CD4-positive, alpha-beta T cell (primary cell): Measurements from ENCODE around the gene ZNF782. TPM values are rescaled to one million over a fixed set of nuclear protein-coding genes. Genes with fewer than 3 reads are reported as not detected.
A peak's percentile ranks its signal among the peaks of the same experiment; 100 is the strongest.

ENCODE experiments used
- ATAC-seq: fragments of 200-7000 bp; cut with Tn5 transposase; one replicate; pipeline ENCODE4 v1.10.0; 2022; ENCODE audit warnings: mild to moderate bottlenecking; ENCODE audit not compliant: poor library complexity
- CTCF ChIA-PET: fragments of 350-600 bp; sonication (Branson Sonifier 250); formaldehyde crosslinking; loops from one replicate; lab custom pipeline; 2021; ENCODE audit warnings: antibody characterized with exemption, inconsistent platforms; lab: Charles Lee
- POLR2A ChIA-PET: fragments of 350-600 bp; sonication (Branson Sonifier 250); formaldehyde crosslinking; loops from one replicate; lab custom pipeline; 2021; ENCODE audit warnings: antibody characterized with exemption, inconsistent platforms; lab: Charles Lee
- DNase-seq, 14 experiments: peaks; one replicate each; pipeline ENCODE4 v3.0.0-alpha.2; 2013 to 2020; ENCODE audit warnings: mixed read lengths in 2 of 14
- H3K27ac ChIP-seq, 2 donors: one replicate each; pipeline versions ENCODE4 v1.5.1 to v1.7.0; 2013; ENCODE audit warnings: low read length in 2 of 2, low read depth in 1 of 2, mild to moderate bottlenecking in 1 of 2
- H3K27me3 ChIP-seq, 2 experiments: 1 replicate in 1 of 2; 2 replicates in 1 of 2; pipeline versions ENCODE4 v1.6.1 to v1.7.0; 2013; ENCODE audit warnings: low read length in 2 of 2, control low read depth in 1 of 2, mild to moderate bottlenecking in 1 of 2, moderate library complexity in 1 of 2; ENCODE audit not compliant: insufficient read depth in 2 of 2, control insufficient read depth in 1 of 2
- H3K36me3 ChIP-seq: one replicate; pipeline ENCODE4 v1.6.1; 2013; ENCODE audit warnings: low read length, control low read depth; ENCODE audit not compliant: insufficient read depth
- H3K4me1 ChIP-seq: one replicate; pipeline ENCODE4 v1.6.1; 2013; ENCODE audit warnings: low read length, control low read depth; ENCODE audit not compliant: insufficient read depth
- H3K4me3 ChIP-seq: one replicate; pipeline ENCODE4 v1.5.1; 2013; ENCODE audit warnings: mild to moderate bottlenecking, low read length, moderate library complexity
- H3K9me3 ChIP-seq, 2 experiments: 1 replicate in 1 of 2; 2 replicates in 1 of 2; pipeline versions ENCODE4 v1.6.1 to v1.7.0; 2013; ENCODE audit warnings: low read length in 2 of 2, mild to moderate bottlenecking in 2 of 2, control low read depth in 1 of 2, moderate library complexity in 1 of 2; ENCODE audit not compliant: control insufficient read depth in 1 of 2, insufficient read depth in 1 of 2
- H3K27ac Mint-ChIP-seq: one replicate; pipeline ENCODE4 v1.8.0; 2020; ENCODE audit warnings: mixed read lengths
- H3K27me3 Mint-ChIP-seq: one replicate; pipeline ENCODE4 v1.8.0; 2021; ENCODE audit warnings: mixed read lengths
- H3K36me3 Mint-ChIP-seq: one replicate; pipeline ENCODE4 v1.8.0; 2021; ENCODE audit warnings: low read depth, mixed read lengths
- H3K4me1 Mint-ChIP-seq: one replicate; pipeline ENCODE4 v1.8.0; 2021; ENCODE audit warnings: low read depth, mixed read lengths
- H3K4me3 Mint-ChIP-seq: one replicate; pipeline ENCODE4 v1.8.0; 2020; ENCODE audit warnings: mild to moderate bottlenecking, mixed read lengths
- H3K9me3 Mint-ChIP-seq: one replicate; pipeline ENCODE4 v1.8.0; 2020; ENCODE audit warnings: mixed read lengths
- intact Hi-C, 2 experiments: fragments of 100-400 bp; cut with DNase I in 1 of 2; cut with micrococcal nuclease in 1 of 2; formaldehyde crosslinking; loops; one replicate each; pipeline versions ENCODE4 v1.15.1 to v1.9.0; 2023 to 2025; cut with DNase I, micrococcal nuclease
- total RNA-seq, 174 experiments: library from RNA in 2 of 174; stranded (reverse) in 2 of 174; gene quantifications; one replicate each; pipeline ENCODE4 v1.2.3 and lab custom pipeline; 2021 to 2026
- TF ChIP-seq, protein P1 (sequence below): fragments of 200-600 bp; IDR thresholded peaks from one replicate; pipeline ENCODE4 v1.8.0; 2022; ENCODE audit warnings: antibody characterized with exemption, mild to moderate bottlenecking

ZNF782 gene
- total RNA-seq, 2 experiments from 2014 or later, result 4.3 to 4.9 TPM

GRCh38 chr9:96856363-96857286 is 2.3 kb upstream of the ZNF782 start:
- Histone ChIP-seq H3K4me1 (peaks cover 24% of the 10 kb centered on the region), H3K27me3 (no peaks in the 10 kb centered on the region), H3K4me3 (no peak overlapping the region), H3K36me3 (peaks cover 3% of the 10 kb centered on the region), H3K9me3 (no peaks in the 10 kb centered on the region), H3K27ac (no peak overlapping the region)
- DNase-seq, result peak; percentile 53 to 84 (median 64)
- intact Hi-C loops, result loop anchor here (1.0 to 10.0 kb wide), 7 partner anchors 158 to 776 kb away; partner anchors contain the start of genes NCBP1 (in 1 of the 2) and TSTD2 (in 1 of the 2)
- Mint-ChIP-seq H3K9me3 (no peaks in the 10 kb centered on the region), H3K27ac (peak overlapping the region; percentile 15), H3K4me1 (peaks cover 42% of the 10 kb centered on the region), H3K4me3 (peak overlapping the region; percentile 79), H3K27me3 (no peaks in the 10 kb centered on the region), H3K36me3 (peaks cover 12% of the 10 kb centered on the region)
- peak; percentile 78 for ATAC-seq
- TF ChIP-seq, protein P1, sequence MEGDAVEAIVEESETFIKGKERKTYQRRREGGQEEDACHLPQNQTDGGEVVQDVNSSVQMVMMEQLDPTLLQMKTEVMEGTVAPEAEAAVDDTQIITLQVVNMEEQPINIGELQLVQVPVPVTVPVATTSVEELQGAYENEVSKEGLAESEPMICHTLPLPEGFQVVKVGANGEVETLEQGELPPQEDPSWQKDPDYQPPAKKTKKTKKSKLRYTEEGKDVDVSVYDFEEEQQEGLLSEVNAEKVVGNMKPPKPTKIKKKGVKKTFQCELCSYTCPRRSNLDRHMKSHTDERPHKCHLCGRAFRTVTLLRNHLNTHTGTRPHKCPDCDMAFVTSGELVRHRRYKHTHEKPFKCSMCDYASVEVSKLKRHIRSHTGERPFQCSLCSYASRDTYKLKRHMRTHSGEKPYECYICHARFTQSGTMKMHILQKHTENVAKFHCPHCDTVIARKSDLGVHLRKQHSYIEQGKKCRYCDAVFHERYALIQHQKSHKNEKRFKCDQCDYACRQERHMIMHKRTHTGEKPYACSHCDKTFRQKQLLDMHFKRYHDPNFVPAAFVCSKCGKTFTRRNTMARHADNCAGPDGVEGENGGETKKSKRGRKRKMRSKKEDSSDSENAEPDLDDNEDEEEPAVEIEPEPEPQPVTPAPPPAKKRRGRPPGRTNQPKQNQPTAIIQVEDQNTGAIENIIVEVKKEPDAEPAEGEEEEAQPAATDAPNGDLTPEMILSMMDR, result peak; percentile 92
- POLR2A ChIA-PET, result interaction anchor here (0.8 to 1.0 kb wide), 3 partner anchors 15 to 742 kb away, joined by 3 to 4 read pairs (median 3); no protein-coding TSS in a partner anchor
- CTCF ChIA-PET, result interaction anchor here (0.6 to 2.2 kb wide), 18 partner anchors 13 to 760 kb away, joined by 3 to 16 read pairs (median 4); partner anchors contain the start of gene ZNF510

DNA sequence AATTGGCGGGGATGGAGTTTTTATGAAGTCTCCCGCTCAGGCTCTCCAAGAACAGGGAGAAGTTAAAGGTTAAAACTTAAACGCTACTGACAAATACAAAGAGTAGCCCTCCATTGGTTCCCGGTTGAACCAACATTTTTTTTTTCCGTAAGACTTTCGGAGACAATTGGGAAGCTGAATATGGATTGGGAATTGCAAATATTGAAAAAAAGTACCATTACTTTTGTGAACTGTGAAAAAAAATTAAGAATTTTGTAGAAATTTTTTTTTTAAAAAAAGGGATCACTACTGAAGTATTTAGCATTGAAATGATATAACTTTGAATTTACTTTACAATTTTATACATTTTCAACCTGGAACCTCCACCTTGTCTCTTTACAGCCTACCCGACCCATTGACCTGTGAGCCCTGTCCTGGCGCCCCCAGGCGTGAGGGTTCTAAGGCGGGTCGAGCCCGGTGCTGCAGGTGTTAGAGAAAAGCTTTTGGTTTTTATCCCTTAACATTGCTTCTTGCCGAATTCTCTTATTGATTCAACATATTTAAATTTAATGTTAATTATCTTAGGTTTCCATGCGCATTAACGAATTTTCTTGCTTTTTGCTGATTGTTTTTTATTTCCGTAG is 448 bp upstream of the ZNF782 start:
- TF ChIP-seq, protein P1, result no peak
- Histone ChIP-seq H3K4me3 (peak overlapping the region; percentile 87), H3K27ac (peak overlapping the region in 1 of 2 donors; percentile 26), H3K36me3 (peaks cover 2% of the 10 kb centered on the region), H3K27me3 (no peaks in the 10 kb centered on the region), H3K4me1 (peaks cover 24% of the 10 kb centered on the region), H3K9me3 (no peaks in the 10 kb centered on the region)
- Mint-ChIP-seq H3K36me3 (peaks cover 12% of the 10 kb centered on the region), H3K9me3 (no peaks in the 10 kb centered on the region), H3K4me3 (peak overlapping the region; percentile 100), H3K4me1 (peaks cover 53% of the 10 kb centered on the region), H3K27ac (peak overlapping the region; percentile 88), H3K27me3 (no peaks in the 10 kb centered on the region)
- CTCF ChIA-PET, result interaction anchor here (0.6 to 1.0 kb wide), 3 partner anchors 229 to 744 kb away, joined by 3 to 4 read pairs (median 4); partner anchors contain the start of gene TDRD7
- intact Hi-C loops, result loop anchor here (2.0 to 10.0 kb wide), 9 partner anchors 77 to 1403 kb away; partner anchors contain the start of genes NCBP1 (in 1 of the 2), TBC1D2 (in 1 of the 2), TDRD7 (in 1 of the 2) and TSTD2 (in 1 of the 2)
- POLR2A ChIA-PET, result interaction anchor here (0.6 to 1.8 kb wide), 6 partner anchors 10 to 779 kb away, joined by 3 to 10 read pairs (median 4); partner anchors contain the start of genes HABP4, NCBP1, TSTD2 and ZNF510
- ATAC-seq (no peak), DNase-seq (no peak)

GRCh38 chr9:96852676-96853075 is 1.6 kb downstream of the ZNF782 start:
- no peak overlapping the region for H3K27ac ChIP-seq
- DNase-seq (no peak), ATAC-seq (no peak)
- no peak overlapping the region for H3K4me3 ChIP-seq
- Mint-ChIP-seq H3K27me3 (no peaks in the 10 kb centered on the region), H3K4me3 (peak overlapping the region; percentile 100), H3K36me3 (peaks cover 23% of the 10 kb centered on the region), H3K4me1 (peaks cover 74% of the 10 kb centered on the region), H3K9me3 (no peaks in the 10 kb centered on the region), H3K27ac (peak overlapping the region; percentile 88)
- TF ChIP-seq, protein P1, result no peak
- no peaks in the 10 kb centered on the region for H3K27me3 ChIP-seq
- H3K36me3 ChIP-seq, result no peaks in the 10 kb centered on the region
- no peaks in the 10 kb centered on the region for H3K9me3 ChIP-seq
- ChIA-PET POLR2A (no interaction called here), CTCF (no interaction called here)
- intact Hi-C loops, result loop anchor here in 1 of 2 experiments (5.0 to 10.0 kb wide), 4 partner anchors 75 to 1405 kb away; partner anchors contain the start of genes TBC1D2, TDRD7 and ZNF510
- peaks cover 24% of the 10 kb centered on the region for H3K4me1 ChIP-seq
